Trophoblast cell (in vitro differentiated cells and primary cell): ENCODE results near the gene CHAF1B.

ENCODE experiments used
- DNase-seq, 2 donors: peaks; one replicate each; pipeline ENCODE4 v3.0.0-alpha.2; 2016
- H2AFZ ChIP-seq: 2 replicates; pipeline ENCODE4 v1.6.1; 2013; ENCODE audit warnings: low read length, moderate library complexity, mild to moderate bottlenecking; ENCODE audit not compliant: insufficient read depth, poor library complexity
- H2AK5ac ChIP-seq: 2 replicates; pipeline ENCODE4 v1.6.1; 2013; ENCODE audit warnings: mild to moderate bottlenecking, low read length
- H2BK120ac ChIP-seq: 2 replicates; pipeline ENCODE4 v1.6.1; 2013; ENCODE audit warnings: low read length, mild to moderate bottlenecking, moderate library complexity; ENCODE audit not compliant: insufficient read depth, poor library complexity
- H2BK12ac ChIP-seq: 2 replicates; pipeline ENCODE4 v1.6.1; 2013; ENCODE audit warnings: mild to moderate bottlenecking, low read length, moderate library complexity
- H2BK5ac ChIP-seq: 2 replicates; pipeline ENCODE4 v1.6.1; 2013; ENCODE audit warnings: low read length, low read depth, moderate library complexity, mild to moderate bottlenecking; ENCODE audit not compliant: poor library complexity
- H3K14ac ChIP-seq: 2 replicates; pipeline ENCODE4 v1.6.1; 2013; ENCODE audit warnings: mild to moderate bottlenecking, low read length
- H3K18ac ChIP-seq: 2 replicates; pipeline ENCODE4 v1.6.1; 2013; ENCODE audit warnings: mild to moderate bottlenecking, low read length
- H3K23ac ChIP-seq: 2 replicates; pipeline ENCODE4 v1.6.1; 2013; ENCODE audit warnings: low read length
- H3K27ac ChIP-seq: 2 replicates; pipeline ENCODE4 v1.5.1; 2013; ENCODE audit warnings: low read depth, mild to moderate bottlenecking, inconsistent platforms, low read length, moderate library complexity
- H3K27me3 ChIP-seq: 2 replicates; pipeline ENCODE4 v1.6.1; 2013; ENCODE audit warnings: inconsistent platforms, mild to moderate bottlenecking, low read length, moderate library complexity; ENCODE audit not compliant: insufficient read depth
- H3K36me3 ChIP-seq, 2 experiments: 1 replicate in 1 of 2; 2 replicates in 1 of 2; pipeline ENCODE4 v1.6.1; 2013; ENCODE audit warnings: low read length in 2 of 2, mild to moderate bottlenecking in 2 of 2, moderate library complexity in 1 of 2; ENCODE audit not compliant: insufficient read depth in 2 of 2, control insufficient read depth in 1 of 2
- H3K4ac ChIP-seq: 2 replicates; pipeline ENCODE4 v1.6.1; 2013; ENCODE audit warnings: low read depth, mild to moderate bottlenecking, low read length, moderate library complexity
- H3K4me1 ChIP-seq, 2 experiments: 1 replicate in 1 of 2; 2 replicates in 1 of 2; pipeline ENCODE4 v1.6.1; 2013; ENCODE audit warnings: low read length in 2 of 2, mild to moderate bottlenecking in 2 of 2, moderate library complexity in 1 of 2; ENCODE audit not compliant: insufficient read depth in 2 of 2, control insufficient read depth in 1 of 2
- H3K4me2 ChIP-seq: 2 replicates; pipeline ENCODE4 v1.6.1; 2013; ENCODE audit warnings: inconsistent platforms, mild to moderate bottlenecking, low read length, moderate library complexity
- H3K4me3 ChIP-seq: 2 replicates; pipeline ENCODE4 v1.5.1; 2013; ENCODE audit warnings: mild to moderate bottlenecking, low read depth, low read length, inconsistent platforms
- H3K79me1 ChIP-seq: one replicate; pipeline ENCODE4 v1.6.1; 2013; ENCODE audit warnings: low read length
- H3K79me2 ChIP-seq: 2 replicates; pipeline ENCODE4 v1.6.1; 2013; ENCODE audit warnings: low read length, mild to moderate bottlenecking; ENCODE audit not compliant: control insufficient read depth, insufficient read depth, poor library complexity
- H3K9ac ChIP-seq: 2 replicates; pipeline ENCODE4 v1.6.1; 2013; ENCODE audit warnings: mild to moderate bottlenecking, low read length
- H3K9me3 ChIP-seq: 2 replicates; pipeline ENCODE4 v1.6.1; 2013; ENCODE audit warnings: low read depth, mild to moderate bottlenecking, control low read depth, inconsistent platforms, low read length; ENCODE audit not compliant: insufficient read depth
- H4K12ac ChIP-seq: 2 replicates; pipeline ENCODE4 v1.6.1; 2013; ENCODE audit warnings: low read depth, mild to moderate bottlenecking, low read length, moderate library complexity
- H4K8ac ChIP-seq: 2 replicates; pipeline ENCODE4 v1.6.1; 2013; ENCODE audit warnings: low read depth, mild to moderate bottlenecking, low read length, moderate library complexity
- H4K91ac ChIP-seq: one replicate; pipeline ENCODE4 v1.6.1; 2013; ENCODE audit warnings: low read depth, mild to moderate bottlenecking, low read length, moderate library complexity
- WGBS: extraction: QIAGEN DNeasy Blood & Tissue Kit; methylation state at CpG from one replicate; pipeline ENCODE4 v1.1.7; 2013; ENCODE audit warnings: missing lambda C conversion rate; ENCODE audit not compliant: insufficient read length, insufficient coverage; ENCODE audit errors: extremely low coverage; 5-methylcytosine and 5-hydroxymethylcytosine counted together

CHAF1B gene

DNA sequence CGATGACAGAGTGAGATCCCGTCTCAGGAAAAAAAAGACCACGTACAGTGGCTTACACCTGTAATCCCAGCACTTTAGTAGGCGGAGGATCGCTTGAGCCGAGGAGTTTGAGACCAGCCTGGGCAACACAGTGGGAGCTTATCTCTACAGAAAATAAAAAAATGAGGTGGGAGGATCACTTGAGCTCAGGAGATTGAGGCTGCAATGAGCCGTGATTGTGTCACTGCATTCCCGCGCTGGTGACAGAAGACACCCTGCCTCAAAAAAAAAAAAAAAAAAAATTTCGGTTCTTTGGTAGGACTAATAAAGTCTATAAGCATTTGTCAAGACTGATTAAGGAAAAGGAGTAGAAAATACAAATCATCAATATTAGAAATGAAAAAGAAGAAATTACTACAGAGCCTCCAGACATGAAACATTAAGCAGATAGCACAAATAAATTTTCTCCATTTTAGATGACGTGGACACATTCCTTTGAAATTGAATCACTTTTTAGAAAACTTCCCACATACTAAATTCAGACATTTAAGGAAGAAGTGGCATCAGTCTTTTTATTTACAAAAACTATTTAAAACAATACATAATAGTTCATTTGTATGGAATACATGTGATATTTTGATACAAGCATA, 34.8 kb upstream of the CHAF1B start:
- no peak overlapping the region for H3K27ac ChIP-seq
- no peak overlapping the region for H3K23ac ChIP-seq
- no peak overlapping the region for H3K18ac ChIP-seq
- no peak overlapping the region for H4K12ac ChIP-seq
- no peak overlapping the region for H2BK5ac ChIP-seq
- no peak overlapping the region for H3K4ac ChIP-seq
- H2AK5ac ChIP-seq = no peak overlapping the region
- H3K27me3 ChIP-seq = no peaks in the 10 kb centered on the region
- H2BK12ac ChIP-seq = no peak overlapping the region
- no CpG with 5 or more reads among the region's 11 CpGs for WGBS
- H3K36me3 ChIP-seq = peaks cover 34 to 49% of the 10 kb centered on the region in 2 experiments
- H2AFZ ChIP-seq = no peak overlapping the region
- no peaks in the 10 kb centered on the region for H3K79me1 ChIP-seq
- H3K4me3 ChIP-seq = no peak overlapping the region
- H3K14ac ChIP-seq = no peak overlapping the region
- H4K8ac ChIP-seq = no peak overlapping the region
- peak; percentile 56 to 85 for DNase-seq
- no peaks in the 10 kb centered on the region for H3K9me3 ChIP-seq
- H3K4me2 ChIP-seq = no peak overlapping the region
- H4K91ac ChIP-seq = no peak overlapping the region
- no peak overlapping the region for H2BK120ac ChIP-seq
- H3K4me1 ChIP-seq = no peaks in the 10 kb centered on the region
- H3K9ac ChIP-seq = no peak overlapping the region
- no peaks in the 10 kb centered on the region for H3K79me2 ChIP-seq

DNA sequence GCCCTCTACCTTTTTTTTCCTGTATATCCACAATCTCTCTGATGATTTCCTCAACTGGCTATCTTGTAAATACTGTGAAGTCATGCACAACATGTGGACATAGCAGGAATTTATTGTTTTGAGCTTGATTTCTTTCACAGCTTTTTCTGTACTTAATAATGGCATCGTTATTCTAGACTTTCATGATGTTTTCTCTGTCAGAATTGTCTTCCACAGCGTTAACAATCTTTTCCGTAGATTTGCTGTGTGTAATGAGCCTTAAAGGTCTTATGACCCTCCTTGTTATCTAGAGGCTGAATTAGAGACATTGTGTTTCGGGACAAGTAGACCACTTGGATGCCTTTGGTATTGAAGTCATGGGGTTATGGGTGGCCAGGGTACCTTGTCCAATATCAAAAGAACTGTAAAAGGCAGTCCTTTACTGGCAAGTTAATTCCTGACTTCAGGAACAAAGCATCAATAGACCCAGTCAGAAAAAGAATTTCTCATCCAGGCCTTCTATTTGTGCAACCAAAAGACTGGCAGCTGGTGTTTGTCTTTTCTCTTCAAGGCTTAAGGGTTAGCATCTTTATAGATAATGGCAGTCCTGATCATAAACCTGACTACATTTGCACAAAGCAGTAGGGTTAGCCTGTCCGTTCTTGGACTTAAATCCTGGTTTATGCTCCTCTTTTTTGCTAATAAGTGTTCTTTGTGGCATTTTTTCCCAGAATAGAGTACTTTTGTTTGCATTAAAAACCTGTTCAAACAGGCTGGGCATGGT, 30.1 kb upstream of the CHAF1B start:
- peaks cover 22 to 43% of the 10 kb centered on the region in 2 experiments for H3K36me3 ChIP-seq
- no peak overlapping the region for H2AFZ ChIP-seq
- H4K8ac ChIP-seq = no peak overlapping the region
- no peak overlapping the region for H3K23ac ChIP-seq
- H2BK12ac ChIP-seq = no peak overlapping the region
- H3K18ac ChIP-seq = no peak overlapping the region
- H3K27me3 ChIP-seq = no peaks in the 10 kb centered on the region
- H3K14ac ChIP-seq = no peak overlapping the region
- no peaks in the 10 kb centered on the region for H3K4me1 ChIP-seq
- no peak overlapping the region for H4K12ac ChIP-seq
- no peak overlapping the region for H2BK120ac ChIP-seq
- no CpG with 5 or more reads among the region's 5 CpGs for WGBS
- H3K9me3 ChIP-seq = no peaks in the 10 kb centered on the region
- no peak overlapping the region for H3K4me2 ChIP-seq
- no peak overlapping the region for H4K91ac ChIP-seq
- H3K4me3 ChIP-seq = no peak overlapping the region
- H3K79me1 ChIP-seq = no peaks in the 10 kb centered on the region
- no peaks in the 10 kb centered on the region for H3K79me2 ChIP-seq
- DNase-seq = no peak
- no peak overlapping the region for H2AK5ac ChIP-seq
- H3K4ac ChIP-seq = no peak overlapping the region
- H3K9ac ChIP-seq = no peak overlapping the region
- no peak overlapping the region for H3K27ac ChIP-seq
- no peak overlapping the region for H2BK5ac ChIP-seq

DNA sequence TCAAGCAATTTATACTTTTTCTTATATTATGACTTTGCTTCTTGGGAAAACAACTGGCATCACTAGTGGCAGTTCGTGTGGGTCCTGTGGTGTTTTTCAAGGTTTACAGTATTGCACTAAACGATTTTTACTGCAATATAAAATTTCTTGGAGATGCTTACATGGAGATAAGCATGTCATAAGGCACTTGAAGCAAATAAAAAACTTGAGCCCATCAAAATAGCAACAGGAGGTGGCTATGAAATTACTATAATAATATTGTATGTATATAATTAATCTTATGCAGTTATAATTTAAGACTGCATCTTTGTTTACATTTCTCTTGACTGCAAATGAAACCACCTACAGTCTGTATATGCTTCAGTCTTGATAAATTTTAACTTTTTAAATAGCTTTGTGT, 29.3 kb upstream of the CHAF1B start:
- no peak overlapping the region for H4K12ac ChIP-seq
- H3K23ac ChIP-seq = no peak overlapping the region
- DNase-seq = no peak
- H4K91ac ChIP-seq = no peak overlapping the region
- H2BK5ac ChIP-seq = no peak overlapping the region
- no peak overlapping the region for H2BK120ac ChIP-seq
- H2BK12ac ChIP-seq = no peak overlapping the region
- H3K27ac ChIP-seq = no peak overlapping the region
- H3K4me2 ChIP-seq = no peak overlapping the region
- no peak overlapping the region for H4K8ac ChIP-seq
- H3K4ac ChIP-seq = no peak overlapping the region
- WGBS = no CpG with 5 or more reads among the region's 2 CpGs
- no peak overlapping the region for H2AK5ac ChIP-seq
- no peaks in the 10 kb centered on the region for H3K4me1 ChIP-seq
- H3K79me1 ChIP-seq = no peaks in the 10 kb centered on the region
- H3K18ac ChIP-seq = no peak overlapping the region
- no peak overlapping the region for H2AFZ ChIP-seq
- no peaks in the 10 kb centered on the region for H3K9me3 ChIP-seq
- no peak overlapping the region for H3K4me3 ChIP-seq
- no peak overlapping the region for H3K9ac ChIP-seq
- no peaks in the 10 kb centered on the region for H3K27me3 ChIP-seq
- H3K36me3 ChIP-seq = peaks cover 22 to 47% of the 10 kb centered on the region in 2 experiments
- H3K14ac ChIP-seq = no peak overlapping the region
- no peaks in the 10 kb centered on the region for H3K79me2 ChIP-seq

DNA sequence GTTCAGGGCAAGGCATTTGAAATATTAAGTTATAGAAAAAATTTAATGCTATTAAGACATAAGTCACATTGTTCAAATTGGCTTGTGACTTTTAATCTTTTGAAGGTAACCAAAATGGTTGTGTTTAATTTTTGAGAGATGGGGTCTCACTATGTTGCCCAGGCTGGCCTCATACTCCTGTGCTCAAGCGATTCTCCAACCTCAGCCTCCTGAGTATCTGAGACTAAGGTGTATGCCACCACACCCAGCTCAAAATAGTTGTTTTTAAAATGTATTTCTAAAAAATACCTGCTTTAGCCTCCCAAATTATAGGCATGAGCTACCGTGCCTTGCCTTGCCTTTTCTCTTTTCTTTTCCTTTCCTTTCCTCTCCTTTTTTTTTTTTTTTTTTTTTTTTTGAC, 26.0 kb upstream of the CHAF1B start:
- Histone ChIP-seq H3K27ac (no peak overlapping the region), H3K79me2 (no peaks in the 10 kb centered on the region), H2AK5ac (no peak overlapping the region), H2BK12ac (no peak overlapping the region), H3K18ac (no peak overlapping the region), H3K23ac (no peak overlapping the region), H2AFZ (no peak overlapping the region), H4K8ac (no peak overlapping the region), H4K91ac (no peak overlapping the region), H3K4me1 (no peaks in the 10 kb centered on the region), H3K9ac (no peak overlapping the region), H2BK120ac (no peak overlapping the region), H3K4me3 (no peak overlapping the region), H3K27me3 (no peaks in the 10 kb centered on the region), H3K36me3 (peaks cover 29 to 52% of the 10 kb centered on the region in 2 experiments), H3K4me2 (no peak overlapping the region), H3K79me1 (no peaks in the 10 kb centered on the region), H2BK5ac (no peak overlapping the region), H3K9me3 (no peaks in the 10 kb centered on the region), H3K4ac (no peak overlapping the region), H3K14ac (no peak overlapping the region), H4K12ac (no peak overlapping the region)
- no peak for DNase-seq
- no CpG with 5 or more reads among the region's 2 CpGs for WGBS
